ENCODE measurements around the gene ZNF862.

DNA sequence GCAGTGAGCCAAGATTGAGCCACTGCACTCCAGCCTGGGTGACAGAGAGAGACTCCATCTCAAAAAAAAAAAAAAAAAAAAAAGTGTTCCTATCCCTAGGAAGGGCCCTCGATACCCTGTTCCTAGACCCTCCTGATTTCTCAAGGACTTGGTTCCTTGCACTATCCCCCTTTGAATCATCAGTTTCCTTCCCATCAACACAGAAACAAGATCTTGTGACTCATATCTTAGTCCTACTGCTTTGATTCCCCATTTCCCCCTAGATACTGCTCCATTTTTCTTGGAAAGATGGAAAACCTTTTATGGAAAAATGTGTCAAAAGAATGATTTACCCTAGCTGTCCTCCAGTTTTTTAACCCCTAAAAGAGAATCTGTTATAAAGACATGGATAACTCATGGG lies 1.7 kb upstream of the ZNF862 start:
- TF ChIP-seq POLR2A (IDR thresholded peaks at IDR 0.05; ENCODE audit: low read depth, low read length) (no peak), EZH2 (IDR thresholded peaks at IDR 0.05; ENCODE audit: borderline replicate concordance, low read depth, low read length, severe bottlenecking) (no peak), MYC (IDR thresholded peaks at IDR 0.05; ENCODE audit: low read depth, low read length) (no peak), MAX (IDR thresholded peaks at IDR 0.05; ENCODE audit: insufficient read depth, insufficient read length) (no peak), POLR2AphosphoS5 (IDR thresholded peaks at IDR 0.05; ENCODE audit: insufficient read depth, low read depth, low read length) (no peak), FOS (IDR thresholded peaks at IDR 0.05; ENCODE audit: borderline replicate concordance, insufficient read depth, low read length) (peak; percentile 71), JUN (IDR thresholded peaks at IDR 0.05; ENCODE audit: borderline replicate concordance, insufficient read depth, insufficient read length, low read depth) (no peak)
- TF ChIP-seq, protein P1, sequence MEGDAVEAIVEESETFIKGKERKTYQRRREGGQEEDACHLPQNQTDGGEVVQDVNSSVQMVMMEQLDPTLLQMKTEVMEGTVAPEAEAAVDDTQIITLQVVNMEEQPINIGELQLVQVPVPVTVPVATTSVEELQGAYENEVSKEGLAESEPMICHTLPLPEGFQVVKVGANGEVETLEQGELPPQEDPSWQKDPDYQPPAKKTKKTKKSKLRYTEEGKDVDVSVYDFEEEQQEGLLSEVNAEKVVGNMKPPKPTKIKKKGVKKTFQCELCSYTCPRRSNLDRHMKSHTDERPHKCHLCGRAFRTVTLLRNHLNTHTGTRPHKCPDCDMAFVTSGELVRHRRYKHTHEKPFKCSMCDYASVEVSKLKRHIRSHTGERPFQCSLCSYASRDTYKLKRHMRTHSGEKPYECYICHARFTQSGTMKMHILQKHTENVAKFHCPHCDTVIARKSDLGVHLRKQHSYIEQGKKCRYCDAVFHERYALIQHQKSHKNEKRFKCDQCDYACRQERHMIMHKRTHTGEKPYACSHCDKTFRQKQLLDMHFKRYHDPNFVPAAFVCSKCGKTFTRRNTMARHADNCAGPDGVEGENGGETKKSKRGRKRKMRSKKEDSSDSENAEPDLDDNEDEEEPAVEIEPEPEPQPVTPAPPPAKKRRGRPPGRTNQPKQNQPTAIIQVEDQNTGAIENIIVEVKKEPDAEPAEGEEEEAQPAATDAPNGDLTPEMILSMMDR (IDR thresholded peaks at IDR 0.05; ENCODE audit: extremely low read depth in 1 of 2, insufficient read depth in 1 of 2, low read depth in 1 of 2, low read length in 2 of 2): no peak

All from endothelial cell of umbilical vein (primary cell).